Measurements from ENCODE around the gene OCIAD2. TPM values are rescaled to one million over a fixed set of nuclear protein-coding genes. Genes with fewer than 3 reads are reported as not detected.
"Not testable (repeated sequence)": the region's sequence is repeated elsewhere in the genome, so short reads cannot be mapped to it uniquely, and the experiment has no call there.

OCIAD2 gene
- total RNA-seq, 1 donor from 2014 or later = 115 TPM

GRCh38 chr4:48854395-48854683 is 52.2 kb downstream of the OCIAD2 start:
- no peak for DNase-seq (ENCODE audit: low spot score)

- DNase-seq (ENCODE audit: low spot score) = no peak
These were observed 52.8 kb downstream of the OCIAD2 start for GRCh38 chr4:48853604-48854394.

- DNase-seq (ENCODE audit: low spot score) = no peak
These were observed 54.9 kb downstream of the OCIAD2 start for GRCh38 chr4:48851651-48852050.

- DNase-seq (ENCODE audit: low spot score) = not testable (repeated sequence)
These were observed 57.8 kb downstream of the OCIAD2 start for GRCh38 chr4:48848799-48849198.

GRCh38 chr4:48844843-48845242 is 61.7 kb downstream of the OCIAD2 start:
- DNase-seq (ENCODE audit: low spot score) = no peak

GRCh38 chr4:48841045-48841827 is 65.3 kb downstream of the OCIAD2 start:
- DNase-seq (ENCODE audit: low spot score) = no peak

GRCh38 chr4:48836658-48837057 is 69.9 kb downstream of the OCIAD2 start:
- DNase-seq (ENCODE audit: low spot score) = no peak

Other genes with a start within 250 kb of the OCIAD2 start
- gene FRYL, start 126.5 kb downstream of the OCIAD2 start, total RNA-seq = 54.1 TPM
- 128 TPM for gene OCIAD1, start 75.7 kb downstream of the OCIAD2 start, total RNA-seq
- not detected for gene CWH43, start 79.5 kb upstream of the OCIAD2 start, total RNA-seq

Data from mucosa of gallbladder (tissue), 1 donor.